Fibroblast of mammary gland (primary cell): ENCODE results near the gene AGMO.
A peak's percentile ranks its signal among the peaks of the same experiment; 100 is the strongest.

Source experiments
- DNase-seq: peaks from one replicate; pipeline ENCODE4 v3.0.0-alpha.2; 2010; ENCODE audit warnings: low read depth
- H3K4me3 ChIP-seq: 2 replicates; pipeline ENCODE4 v1.5.1; 2011; ENCODE audit warnings: low read depth, mild to moderate bottlenecking, low read length, moderate library complexity; ENCODE audit not compliant: control insufficient read depth
- TF ChIP-seq, protein P1 (sequence below): conservative IDR thresholded peaks from 2 replicates; pipeline ENCODE4 v1.5.1; 2011; ENCODE audit warnings: low read depth, low read length, inconsistent platforms; ENCODE audit not compliant: control insufficient read depth, insufficient read depth

Gene AGMO

DNA sequence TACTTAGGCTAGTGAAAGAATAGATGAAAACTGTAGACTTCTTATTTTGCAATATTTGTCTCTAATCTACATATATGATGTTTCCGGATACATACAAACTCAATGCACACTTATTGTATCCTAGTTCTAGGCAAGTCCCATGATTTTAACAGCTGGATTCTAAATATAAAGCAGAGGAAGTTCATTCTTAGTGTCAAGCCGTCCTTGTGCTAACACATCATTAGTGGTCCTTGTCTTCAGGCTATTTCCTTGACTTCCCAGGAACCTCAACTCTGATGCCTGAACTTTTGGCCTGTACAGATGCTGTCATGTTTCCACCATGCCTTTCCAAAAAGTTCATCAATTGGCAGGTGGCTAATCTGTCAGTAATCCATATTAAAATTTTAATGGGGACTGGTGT is 357.4 kb downstream of the AGMO start:
- H3K4me3 ChIP-seq, result no peak overlapping the region
- TF ChIP-seq, protein P1, sequence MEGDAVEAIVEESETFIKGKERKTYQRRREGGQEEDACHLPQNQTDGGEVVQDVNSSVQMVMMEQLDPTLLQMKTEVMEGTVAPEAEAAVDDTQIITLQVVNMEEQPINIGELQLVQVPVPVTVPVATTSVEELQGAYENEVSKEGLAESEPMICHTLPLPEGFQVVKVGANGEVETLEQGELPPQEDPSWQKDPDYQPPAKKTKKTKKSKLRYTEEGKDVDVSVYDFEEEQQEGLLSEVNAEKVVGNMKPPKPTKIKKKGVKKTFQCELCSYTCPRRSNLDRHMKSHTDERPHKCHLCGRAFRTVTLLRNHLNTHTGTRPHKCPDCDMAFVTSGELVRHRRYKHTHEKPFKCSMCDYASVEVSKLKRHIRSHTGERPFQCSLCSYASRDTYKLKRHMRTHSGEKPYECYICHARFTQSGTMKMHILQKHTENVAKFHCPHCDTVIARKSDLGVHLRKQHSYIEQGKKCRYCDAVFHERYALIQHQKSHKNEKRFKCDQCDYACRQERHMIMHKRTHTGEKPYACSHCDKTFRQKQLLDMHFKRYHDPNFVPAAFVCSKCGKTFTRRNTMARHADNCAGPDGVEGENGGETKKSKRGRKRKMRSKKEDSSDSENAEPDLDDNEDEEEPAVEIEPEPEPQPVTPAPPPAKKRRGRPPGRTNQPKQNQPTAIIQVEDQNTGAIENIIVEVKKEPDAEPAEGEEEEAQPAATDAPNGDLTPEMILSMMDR, result no peak
- no peak for DNase-seq

DNA sequence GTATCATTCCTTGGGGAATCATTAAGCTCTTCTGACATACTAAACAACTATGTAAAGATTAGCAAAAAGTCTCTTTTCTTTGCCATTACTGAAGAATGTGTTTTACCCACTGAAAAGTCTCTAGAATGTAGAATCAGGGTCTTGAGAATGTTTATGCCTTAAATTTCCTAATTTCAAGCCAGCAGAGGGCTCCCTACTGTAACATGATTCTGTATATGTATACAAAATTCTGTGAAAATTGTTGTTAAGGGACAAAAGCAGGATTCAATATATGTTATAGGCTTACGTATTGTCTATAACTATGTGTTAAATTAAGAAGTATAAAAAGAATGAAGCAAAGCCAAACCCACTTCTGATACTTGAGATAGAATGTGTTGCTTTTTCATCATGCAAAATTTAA is 362.3 kb downstream of the AGMO start:
- peak; percentile 21 for DNase-seq
- TF ChIP-seq, protein P1, result peak; percentile 23
- H3K4me3 ChIP-seq, result no peak overlapping the region

DNA sequence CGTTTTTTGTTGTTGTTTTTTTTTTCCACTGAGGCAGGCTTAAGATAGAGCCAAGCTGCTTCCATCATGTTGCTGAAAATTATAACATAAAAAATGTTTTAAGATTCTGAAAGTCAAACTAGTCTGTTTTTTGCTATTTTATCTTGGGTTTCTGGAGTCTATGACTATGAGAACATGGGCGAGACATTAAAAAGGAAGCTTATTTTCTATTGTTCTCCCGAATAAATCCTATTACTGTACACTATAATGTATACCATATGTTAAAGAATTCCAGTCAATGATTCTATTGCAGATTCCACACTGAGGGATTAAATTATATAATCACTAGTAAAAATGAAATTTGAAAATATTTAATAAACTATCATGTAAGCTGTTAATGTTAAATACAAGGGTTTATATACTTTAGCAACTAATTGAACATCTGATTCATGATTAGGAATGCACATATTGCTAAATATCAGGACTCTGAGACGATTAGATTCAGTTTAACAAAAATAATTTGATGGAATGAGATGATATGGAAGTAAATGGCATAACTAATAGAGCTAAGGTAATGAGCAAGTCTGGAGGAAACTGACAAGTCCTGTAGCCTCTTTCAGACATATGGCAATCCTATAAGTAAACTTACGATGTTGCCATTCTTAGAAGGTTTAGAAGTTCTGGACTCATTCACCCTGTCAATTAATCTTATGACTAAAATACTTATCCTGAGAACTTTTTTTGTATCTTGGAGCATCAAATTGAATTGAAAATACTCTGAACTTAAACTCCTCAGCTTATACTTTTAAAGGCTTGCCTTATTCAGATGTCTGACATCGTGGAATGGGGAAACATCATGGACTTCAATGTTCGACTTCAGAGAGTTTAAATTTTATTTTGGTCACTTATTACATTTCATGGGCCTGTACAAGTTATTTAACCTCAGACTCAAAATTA is 364.5 kb downstream of the AGMO start:
- peak; percentile 10 for DNase-seq
- TF ChIP-seq, protein P1, result no peak
- no peak overlapping the region for H3K4me3 ChIP-seq

DNA sequence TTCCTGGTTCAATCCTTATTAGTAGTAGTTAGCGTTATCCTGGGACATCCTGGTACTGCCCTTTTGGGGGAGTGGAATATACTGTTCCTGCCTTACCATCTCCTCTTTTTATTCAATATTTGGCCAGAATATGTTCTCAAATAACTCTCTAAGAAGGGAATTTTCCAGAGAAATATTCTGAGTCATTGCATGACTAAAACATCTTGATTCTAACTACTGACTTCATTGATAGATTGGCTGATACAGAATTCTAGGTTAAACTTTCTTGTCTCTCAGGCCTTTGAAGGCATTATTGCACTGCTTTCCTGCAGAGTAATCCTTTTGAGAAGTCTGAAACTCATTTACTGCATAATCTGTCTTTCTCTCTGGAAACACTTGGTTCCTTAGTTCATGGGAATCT is 383.8 kb downstream of the AGMO start:
- no peak overlapping the region for H3K4me3 ChIP-seq
- TF ChIP-seq, protein P1, result no peak
- peak; percentile 6 for DNase-seq

DNA sequence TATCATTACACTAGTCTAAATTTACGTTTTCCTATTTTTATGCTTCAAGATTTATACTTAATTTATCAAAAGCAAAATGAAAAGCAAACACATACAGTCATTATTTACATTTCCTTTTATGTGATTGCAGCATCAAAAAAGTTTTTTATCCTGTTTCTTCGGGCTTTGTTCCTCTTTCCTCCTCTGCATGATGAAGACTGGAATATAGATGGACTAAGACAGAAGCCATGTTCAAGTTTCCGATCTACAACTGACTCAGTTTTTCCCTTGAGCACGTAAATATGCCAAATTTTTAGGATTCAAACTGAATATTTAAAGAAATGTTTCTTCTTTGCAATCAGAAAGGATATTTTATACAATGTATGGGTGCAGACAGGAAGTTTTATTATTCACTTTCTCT is 385.7 kb downstream of the AGMO start:
- TF ChIP-seq, protein P1, result no peak
- DNase-seq, result no peak
- H3K4me3 ChIP-seq, result no peak overlapping the region

- TF ChIP-seq, protein P1, result no peak
- no peak for DNase-seq
- no peak overlapping the region for H3K4me3 ChIP-seq
Observed at GRCh38 chr7:15175152-15175551, 386.7 kb downstream of the AGMO start.
